ENCODE results near the gene GTF3A.

The GTF3A gene

GRCh38 chr13:27449936-27450828, 25.8 kb downstream of the GTF3A start, which contains the start of gene MTIF3:
MTIF3 (minus strand) TSS chr13:27450564; CDS start chr13:27440448, 10,116 bp downstream.
- peak; percentile 98 to 99 for DNase-seq

GRCh38 chr13:27450921-27451471, 26.6 kb downstream of the GTF3A start:
- DNase-seq = peak in 1 of 2 experiments; percentile 86

GRCh38 chr13:27455331-27455855, 31.0 kb downstream of the GTF3A start:
- peak; percentile 8 to 47 for DNase-seq

GRCh38 chr13:27461940-27462584, 37.6 kb downstream of the GTF3A start:
- no peak for DNase-seq

- DNase-seq = no peak
Observed at GRCh38 chr13:27463500-27463899, 39.1 kb downstream of the GTF3A start.

- no peak for DNase-seq
Observed at GRCh38 chr13:27465611-27466010, 41.2 kb downstream of the GTF3A start.

- no peak for DNase-seq
Observed at GRCh38 chr13:27466513-27466912, 42.1 kb downstream of the GTF3A start.

- no peak for DNase-seq
Observed at GRCh38 chr13:27470075-27470820, 45.8 kb downstream of the GTF3A start.

GRCh38 chr13:27472441-27472840, 48.0 kb downstream of the GTF3A start:
- no peak for DNase-seq

GRCh38 chr13:27472941-27473340, 48.5 kb downstream of the GTF3A start:
- DNase-seq = no peak

- no peak for DNase-seq
Observed at GRCh38 chr13:27474751-27475268, 50.4 kb downstream of the GTF3A start.

- DNase-seq = peak; percentile 94 to 95
Observed at GRCh38 chr13:27476943-27477703, 52.7 kb downstream of the GTF3A start.

- peak; percentile 20 to 60 for DNase-seq
Observed at GRCh38 chr13:27481766-27482165, 57.3 kb downstream of the GTF3A start.

- no peak for DNase-seq
Observed at GRCh38 chr13:27482983-27483382, 58.6 kb downstream of the GTF3A start.

- DNase-seq = no peak
Observed at GRCh38 chr13:27483421-27483820, 59.0 kb downstream of the GTF3A start.

All from NCI-H526 (cell line).